NCI-H226 (cell line): ENCODE results near the gene TBC1D10B.

Experiments
- DNase-seq: peaks from one replicate; pipeline ENCODE4 v3.0.0-alpha.2; 2015

Gene TBC1D10B

DNA sequence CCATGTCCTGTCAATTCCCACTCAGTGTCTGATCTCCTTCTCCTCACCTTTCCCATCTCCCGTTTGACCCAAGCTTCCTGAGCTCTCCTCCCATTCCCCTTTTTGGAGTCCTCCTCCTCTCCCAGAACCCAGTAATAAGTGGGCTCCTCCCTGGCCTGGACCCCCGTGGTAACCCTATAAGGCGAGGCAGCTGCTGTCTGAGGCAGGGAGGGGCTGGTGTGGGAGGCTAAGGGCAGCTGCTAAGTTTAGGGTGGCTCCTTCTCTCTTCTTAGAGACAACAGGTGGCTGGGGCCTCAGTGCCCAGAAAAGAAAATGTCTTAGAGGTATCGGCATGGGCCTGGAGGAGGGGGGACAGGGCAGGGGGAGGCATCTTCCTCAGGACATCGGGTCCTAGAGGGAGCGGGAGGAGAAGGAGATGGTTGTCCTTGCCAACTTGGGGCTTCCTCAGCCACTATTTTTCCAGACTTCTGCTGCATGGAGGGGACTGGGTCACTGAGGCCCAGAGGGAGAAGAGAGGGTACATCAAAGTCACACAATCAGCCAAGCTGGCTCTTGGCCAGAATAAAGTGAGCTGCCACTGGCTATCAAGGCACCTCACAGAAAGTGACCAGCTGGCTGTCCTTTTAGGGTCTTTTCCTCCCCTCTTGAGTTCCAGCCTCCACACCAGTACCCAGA is 1.9 kb upstream of the TBC1D10B start:
- DNase-seq = no peak

DNA sequence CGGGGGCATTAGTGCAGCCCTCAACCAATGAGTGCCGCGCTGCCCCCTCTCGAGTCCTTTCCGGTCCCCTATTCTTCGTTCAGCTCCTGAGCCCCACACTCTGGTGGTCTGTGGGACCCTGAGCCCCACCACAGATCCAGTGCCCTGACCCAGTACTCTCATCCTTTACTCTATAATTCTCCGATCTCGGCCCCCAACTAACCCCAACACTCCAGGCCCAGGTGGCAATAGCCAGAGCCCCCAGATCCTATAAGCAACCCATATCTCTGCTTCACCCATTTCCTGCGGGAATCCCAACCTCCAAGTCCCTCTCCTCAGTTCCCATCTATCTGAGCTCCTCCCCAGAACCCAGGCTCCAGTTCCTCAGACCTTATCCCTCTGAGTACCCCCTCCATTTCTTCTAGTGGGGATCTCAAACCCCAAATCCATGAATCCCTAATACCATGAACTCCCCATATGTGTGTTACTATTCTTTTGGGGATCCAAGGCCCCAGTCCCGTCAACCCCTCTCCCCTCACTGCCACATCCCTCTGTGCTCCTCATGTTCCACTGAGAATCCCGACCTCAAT is 1.0 kb upstream of the TBC1D10B start:
- no peak for DNase-seq

DNA sequence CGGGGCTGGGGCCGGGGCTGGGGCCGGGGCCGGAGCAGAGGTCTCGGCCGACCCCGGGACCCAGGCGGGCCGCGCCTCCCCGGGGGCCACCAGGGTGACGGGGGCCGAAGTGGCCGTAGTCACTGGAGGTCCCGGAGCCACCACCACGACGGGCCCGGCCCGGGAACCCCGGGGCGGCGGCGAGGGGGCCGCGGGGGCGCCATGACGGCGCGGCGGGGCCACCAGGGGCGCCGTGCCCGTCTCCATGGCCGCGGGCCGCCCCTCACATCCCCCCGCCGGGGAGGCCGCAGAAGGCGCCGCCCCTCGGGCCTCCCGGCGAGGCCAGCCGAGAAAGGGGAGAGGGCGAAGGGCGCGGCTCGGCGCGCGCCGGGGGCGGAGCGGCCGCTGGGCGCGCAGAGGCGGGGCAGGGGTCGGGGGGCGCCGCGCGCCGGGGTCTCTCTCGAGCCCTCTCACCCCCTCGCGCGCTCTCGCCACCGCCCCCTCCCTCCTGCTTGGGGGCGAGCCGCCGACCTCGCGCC is 297 bp downstream of the TBC1D10B start:
- DNase-seq = no peak

DNA sequence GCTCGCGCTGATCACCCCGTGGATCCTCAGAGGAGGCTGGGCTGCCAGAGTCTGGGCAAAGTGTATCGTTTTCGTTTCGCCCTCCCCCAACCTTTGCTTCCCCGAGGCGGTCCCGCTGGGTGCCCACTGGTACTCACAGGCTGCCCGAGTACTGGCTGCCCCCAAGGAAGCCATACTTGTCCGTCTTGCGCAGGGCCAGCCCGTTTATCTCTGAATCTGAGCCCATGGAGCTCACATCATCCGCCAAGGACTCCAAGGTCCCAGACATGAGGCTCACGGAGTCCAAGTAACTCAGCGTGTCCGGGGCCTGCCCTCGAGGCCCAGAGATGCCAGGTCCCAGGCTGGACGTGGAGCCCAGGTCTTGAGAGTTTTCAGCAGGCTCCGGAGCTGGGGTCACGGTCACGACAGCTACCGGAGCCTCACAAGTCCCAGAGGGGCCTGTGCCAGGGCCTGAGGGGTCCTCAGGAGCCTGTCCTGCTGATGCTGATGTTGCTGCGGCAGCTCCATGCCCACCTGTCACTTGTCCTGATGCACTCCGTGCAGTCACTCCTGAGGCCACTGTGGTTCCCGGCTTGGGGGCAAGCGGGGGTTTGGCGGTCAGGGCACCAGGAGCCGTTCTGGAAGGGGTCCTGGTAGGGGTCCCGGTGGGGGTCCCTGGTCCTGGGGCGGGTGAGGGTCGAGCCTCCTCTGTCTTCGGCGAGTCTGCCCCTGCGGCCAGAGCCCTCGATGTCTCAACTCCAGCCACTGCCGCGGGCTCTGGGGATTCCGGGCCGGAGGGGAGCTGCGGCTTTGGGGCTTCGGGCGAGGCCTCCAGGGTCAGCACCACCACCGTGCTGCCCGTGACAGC is 980 bp downstream of the TBC1D10B start:
- DNase-seq = no peak

DNA sequence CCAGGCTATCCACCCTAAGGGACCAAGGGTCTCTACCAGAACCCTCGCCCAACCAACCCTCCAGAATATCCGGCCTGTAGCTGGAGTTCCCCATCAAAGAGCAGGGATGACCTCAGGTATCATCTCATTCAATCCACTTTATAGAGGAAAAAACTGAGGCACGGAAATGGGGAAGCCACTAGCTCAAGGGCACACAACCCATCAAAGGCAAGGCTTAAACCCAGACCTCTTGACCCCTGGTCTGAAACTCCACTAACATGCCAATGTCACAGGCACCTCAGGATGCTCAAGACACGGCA is 1.6 kb downstream of the TBC1D10B start:
- no peak for DNase-seq

DNA sequence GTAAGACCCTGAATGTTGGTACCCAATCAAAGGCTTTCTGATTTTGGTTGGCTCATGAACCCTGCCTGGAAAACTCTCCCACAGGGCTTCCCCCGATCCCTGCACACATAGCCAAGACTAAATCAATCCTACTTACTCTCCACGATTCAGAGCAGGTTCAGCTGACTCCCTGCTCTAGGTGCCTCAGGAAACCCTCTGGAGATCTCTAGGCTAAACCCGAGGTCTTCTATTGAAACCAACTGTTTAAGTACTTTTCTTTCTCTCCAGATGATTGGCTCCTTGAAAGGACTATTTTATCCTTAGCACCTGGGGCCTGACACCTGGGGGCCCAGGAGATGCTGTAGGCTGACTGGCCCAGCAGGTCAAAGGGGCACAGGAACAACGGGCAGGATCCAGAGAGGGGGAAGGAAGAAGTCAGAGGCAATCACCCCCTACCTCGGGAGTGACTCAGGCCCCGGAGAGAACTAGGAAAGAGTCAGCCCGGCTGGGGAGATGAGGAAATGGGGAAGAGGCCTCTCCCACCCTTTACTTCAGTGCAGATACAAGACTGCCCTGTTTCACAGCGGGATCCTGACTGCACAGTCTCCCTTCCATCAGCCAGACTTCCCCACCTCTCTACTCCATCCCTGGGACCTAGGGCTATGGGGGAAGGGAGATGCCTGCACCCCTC is 2.0 kb downstream of the TBC1D10B start:
- DNase-seq = peak; percentile 40

DNA sequence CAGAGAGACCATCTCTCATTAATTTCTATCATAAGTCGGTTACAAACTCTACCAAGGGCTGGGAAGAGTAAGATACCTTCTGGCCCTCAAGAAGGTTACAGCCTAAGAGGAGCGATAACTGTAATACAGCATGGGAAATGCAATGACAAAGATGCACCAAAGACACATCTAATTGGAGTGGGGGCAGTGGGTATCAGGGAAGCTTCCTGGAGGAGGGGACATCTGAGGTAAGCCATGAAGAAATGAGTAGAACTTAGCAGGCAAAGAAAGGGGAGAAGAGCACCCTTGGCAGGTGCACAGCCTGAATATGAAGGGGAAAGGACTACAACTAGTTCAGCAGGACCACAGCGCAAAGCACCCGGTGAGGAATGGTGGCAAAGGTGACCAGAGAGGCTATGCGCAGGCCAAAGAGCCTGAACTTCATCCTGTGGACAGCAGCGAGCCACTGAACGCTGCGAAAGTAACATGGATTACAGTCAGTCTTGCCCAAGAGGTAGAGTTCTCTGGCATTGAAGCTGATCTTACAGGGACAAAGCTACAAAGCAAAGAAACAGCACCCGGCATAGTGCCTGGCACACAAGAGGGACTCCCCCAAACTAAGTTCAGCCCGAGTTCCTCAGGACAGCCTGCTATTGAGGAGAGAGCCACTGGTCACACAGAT is 2.8 kb downstream of the TBC1D10B start:
- no peak for DNase-seq

DNA sequence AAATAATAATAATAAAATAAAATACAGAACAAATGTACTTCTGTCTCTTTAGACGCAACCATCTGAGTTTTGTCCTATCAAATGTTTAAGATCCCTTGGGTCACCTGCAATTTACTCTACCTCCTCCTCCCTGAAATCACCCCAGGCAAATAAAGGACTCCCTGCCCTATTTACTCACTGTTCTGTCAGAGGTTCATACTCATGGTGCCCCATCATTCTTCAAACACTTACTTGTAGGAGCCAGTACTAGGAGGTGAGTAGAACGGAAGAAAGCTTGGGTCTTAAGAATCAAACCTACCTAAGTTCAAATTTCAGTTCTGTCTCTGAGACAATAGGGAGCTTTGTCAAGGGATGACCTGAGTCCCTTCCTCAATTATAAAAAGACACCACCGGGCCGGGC is 3.8 kb downstream of the TBC1D10B start:
- no peak for DNase-seq

DNA sequence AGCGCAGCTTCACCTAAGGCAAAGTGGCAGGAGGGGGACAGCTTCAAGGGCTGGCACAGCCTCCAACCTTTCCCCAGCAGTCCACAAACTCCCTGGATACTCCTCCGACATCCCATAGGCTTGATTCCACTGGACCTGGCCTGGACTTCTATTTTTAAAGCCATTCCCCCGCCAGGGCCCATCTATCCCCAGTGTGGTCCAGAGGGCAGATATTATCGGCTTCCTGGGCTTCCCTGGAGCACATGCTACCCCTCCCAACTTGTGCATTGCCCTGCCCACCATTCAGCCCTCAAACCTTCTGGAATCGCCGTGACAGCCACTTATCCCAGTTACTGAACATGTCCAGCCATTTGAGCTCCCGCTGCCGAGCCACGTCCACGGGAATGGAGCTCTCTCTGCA is 5.1 kb downstream of the TBC1D10B start:
- DNase-seq = no peak

DNA sequence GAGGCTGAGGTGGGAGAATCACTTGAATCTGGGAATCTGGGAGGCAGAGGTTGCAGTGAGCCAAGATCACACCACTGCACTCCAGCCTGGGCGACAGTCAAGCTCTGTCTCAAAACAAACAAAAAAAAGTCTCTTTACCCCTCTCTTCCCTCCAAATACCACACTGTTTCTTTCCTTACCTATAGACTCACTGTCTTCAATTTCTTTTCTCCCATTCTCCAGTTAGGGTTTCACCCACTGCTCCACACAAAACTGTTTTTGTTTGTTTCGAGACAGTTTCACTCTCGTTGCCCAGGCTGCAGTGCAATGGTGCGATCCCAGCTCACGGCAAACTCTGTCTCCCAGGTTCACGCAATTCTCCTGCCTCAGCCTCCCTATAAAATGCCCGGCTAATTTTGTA is 9.1 kb downstream of the TBC1D10B start:
- DNase-seq = no peak

DNA sequence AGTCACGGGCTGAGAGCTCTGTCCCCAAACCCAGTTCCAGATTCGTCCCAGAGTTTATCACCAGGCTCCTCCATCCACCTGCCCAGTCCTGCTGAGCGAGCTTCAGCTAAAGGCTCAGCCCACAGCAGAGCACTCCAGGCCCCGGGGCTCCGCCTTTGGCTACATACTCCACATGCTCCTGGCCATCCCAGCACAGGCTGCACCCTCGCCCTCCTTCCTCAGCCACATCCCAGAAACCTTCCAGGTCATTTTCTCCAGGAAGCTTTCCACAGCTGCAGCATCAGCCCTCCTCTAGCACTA is 10.5 kb downstream of the TBC1D10B start:
- DNase-seq = no peak

DNA sequence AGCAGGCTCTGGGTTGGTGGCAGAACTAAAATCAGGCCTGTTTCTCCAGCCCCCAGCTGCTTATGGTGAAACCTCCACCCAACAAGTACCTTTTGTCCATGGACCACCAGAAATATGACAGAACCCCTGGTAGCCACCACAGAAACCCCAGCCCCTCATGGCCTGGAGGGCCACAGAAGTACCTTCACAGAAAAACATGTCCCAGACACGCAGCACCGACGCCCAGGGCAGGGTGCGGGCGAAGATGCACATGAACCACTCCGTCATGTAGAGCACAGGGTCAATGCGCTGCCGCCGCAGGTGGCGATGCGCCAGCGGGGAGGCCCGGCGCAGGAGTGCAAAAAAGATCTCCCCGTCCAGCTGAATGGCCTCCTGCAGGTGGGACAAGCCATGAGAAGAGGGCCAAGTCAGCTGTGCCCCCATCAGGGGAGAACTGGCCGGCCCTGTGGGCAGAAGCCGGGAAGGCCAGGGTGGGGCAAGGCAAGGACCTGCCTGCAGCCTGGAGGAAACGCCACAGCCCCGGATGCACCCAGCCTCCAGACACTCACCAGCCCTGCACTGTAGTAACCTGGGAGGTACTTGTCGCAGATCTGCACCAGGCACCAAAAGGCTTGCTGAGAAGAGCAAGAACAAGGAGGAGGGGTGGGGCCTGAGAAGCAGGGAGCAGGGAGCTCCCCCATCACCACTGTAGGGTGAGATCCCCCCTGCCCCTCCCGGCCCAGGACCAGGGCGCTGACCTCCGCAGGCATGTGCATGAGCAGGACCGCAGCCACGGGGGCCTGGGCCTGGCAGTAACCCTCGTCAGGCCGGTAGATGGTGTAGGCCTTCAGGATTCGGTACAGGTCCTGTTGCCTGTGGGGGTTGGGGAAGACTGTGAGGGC is 11.1 kb downstream of the TBC1D10B start:
- DNase-seq = no peak

DNA sequence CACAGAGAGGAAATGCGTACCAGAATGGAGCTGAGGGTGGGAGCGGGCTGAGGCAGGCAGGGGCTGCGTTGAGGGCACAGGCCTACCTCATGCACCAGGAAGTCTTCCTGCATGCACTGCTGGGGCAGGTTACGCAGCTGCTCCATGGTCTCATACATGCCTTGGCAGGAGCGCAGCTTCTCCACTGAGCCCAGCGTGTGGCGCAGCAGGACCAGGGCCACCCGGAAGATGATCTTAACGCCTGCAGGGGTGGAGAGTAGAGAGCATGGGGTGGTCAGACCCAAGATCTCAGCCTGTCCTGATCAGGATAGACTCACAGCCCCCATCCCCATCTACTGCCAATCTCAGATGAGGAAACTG is 11.7 kb downstream of the TBC1D10B start:
- no peak for DNase-seq

DNA sequence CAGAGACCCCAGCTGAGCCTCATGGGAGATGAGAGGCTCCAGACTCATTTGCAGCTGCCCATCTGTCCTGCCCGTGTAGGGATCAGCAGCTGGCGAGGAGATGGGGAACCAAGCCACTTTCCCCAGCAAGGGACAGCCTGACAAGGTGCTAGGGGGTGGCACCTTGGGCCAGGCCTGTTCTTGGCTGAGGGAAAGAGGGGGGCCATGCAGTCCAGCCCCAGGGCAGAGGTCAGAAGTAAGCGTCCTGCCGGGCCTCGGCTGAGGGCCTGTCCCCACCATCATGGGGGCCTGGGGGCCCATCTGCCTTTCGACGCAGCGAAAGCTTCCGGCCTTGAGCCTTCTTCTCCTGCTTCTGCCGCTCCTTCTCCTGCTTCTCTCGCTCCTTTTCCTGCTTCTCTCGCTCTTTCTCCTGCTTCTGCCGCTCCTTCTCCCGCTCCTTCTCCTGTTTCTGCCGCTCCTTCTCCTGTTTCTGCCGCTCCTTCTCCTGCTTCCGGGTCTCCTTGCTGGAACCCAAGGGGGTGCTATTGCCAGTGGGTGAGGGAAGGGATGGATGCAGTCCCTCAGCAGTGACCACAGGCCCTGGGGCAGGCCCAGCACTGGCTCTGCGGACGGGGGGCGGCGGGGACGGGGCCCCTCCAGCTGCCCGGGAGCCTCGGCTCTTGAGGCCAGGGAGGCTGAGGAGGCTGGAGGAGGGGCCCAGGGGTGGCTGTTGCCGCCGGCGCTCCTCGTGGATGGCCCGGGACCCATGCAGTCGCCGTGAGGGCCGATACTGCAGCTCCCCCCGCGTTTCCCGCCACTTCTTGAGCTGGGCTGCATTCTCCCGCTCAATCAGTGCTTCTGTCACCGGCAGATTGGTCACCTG is 12.3 kb downstream of the TBC1D10B start:
- no peak for DNase-seq

DNA sequence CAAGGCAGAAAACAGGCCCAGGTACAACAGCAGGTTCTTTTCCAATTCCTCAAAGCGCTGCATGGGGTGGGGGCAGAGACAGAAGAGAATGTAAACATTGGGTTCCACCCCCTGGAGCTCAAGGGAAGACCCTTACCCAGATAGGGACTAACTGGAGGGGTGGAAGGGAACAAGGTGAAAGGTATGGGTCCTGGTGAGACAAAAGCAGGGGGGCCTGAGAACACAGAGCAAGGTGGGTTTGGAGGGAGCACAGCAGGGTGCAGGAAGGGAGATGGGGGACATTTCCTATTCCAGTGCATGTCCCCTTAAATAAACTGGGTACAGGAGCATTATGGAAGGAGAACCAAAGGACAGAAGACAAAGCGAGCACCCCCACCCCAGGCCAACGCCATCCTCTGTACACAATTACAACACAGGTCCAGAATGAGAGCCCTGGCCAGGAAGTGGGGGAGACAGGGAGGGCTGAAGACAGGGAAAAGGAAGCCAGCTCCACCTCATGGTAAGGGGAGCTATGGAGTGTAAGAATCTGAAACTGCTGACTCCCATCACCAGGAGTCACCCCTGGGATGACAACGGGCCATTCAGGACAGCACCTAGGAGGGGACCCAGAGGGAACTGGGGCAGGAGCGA is 13.1 kb downstream of the TBC1D10B start:
- DNase-seq = no peak

DNA sequence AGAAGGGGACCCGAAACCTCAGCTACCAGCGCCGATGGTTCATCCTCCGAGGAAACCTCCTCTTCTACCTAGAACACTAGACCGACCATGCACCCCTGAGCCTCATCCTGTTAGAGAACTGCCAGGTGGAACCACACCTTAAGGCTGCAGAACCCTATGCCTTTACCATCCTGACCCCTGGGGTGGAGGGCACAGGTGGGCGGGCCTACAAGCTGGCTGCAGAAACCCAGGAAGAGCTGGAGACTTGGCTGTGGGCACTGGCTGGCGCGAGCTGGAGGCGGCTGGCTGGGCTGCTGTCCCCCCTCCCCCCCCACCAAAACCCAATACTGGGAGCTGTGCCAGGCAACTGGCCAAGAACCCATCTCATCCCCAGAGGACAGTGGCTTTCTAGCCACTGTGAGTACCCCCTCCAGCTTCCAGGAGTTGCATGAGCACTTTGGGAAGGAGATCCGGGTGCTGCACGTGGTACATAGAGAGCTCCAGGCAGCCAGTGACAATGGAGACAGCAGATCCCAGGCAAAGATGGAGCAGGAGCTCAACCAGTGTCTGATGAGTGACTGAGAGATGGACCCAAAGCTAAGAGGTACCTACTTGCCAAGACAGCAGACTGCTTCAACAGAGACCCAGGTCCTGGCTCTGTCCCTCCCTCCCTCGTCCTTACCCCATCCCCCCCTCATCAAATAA is 13.8 kb downstream of the TBC1D10B start:
- no peak for DNase-seq

DNA sequence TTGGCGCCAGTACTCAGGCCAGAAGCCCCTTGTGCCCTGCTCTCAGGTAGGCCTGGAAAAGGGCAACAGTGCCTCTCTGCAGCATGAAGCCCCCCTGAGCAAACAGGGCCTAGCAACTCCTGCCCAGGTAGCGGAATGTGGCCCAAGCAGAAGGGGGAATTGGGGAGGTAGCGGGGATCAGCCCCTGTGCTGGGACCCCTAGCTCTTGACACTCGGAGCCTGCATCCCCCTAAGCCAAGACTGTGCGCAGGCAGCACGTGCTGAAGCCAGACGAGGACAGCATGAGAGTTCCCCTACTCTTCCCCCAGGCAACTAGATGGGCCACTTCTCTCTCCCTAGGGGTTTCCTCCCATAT is 14.4 kb downstream of the TBC1D10B start:
- DNase-seq = no peak

DNA sequence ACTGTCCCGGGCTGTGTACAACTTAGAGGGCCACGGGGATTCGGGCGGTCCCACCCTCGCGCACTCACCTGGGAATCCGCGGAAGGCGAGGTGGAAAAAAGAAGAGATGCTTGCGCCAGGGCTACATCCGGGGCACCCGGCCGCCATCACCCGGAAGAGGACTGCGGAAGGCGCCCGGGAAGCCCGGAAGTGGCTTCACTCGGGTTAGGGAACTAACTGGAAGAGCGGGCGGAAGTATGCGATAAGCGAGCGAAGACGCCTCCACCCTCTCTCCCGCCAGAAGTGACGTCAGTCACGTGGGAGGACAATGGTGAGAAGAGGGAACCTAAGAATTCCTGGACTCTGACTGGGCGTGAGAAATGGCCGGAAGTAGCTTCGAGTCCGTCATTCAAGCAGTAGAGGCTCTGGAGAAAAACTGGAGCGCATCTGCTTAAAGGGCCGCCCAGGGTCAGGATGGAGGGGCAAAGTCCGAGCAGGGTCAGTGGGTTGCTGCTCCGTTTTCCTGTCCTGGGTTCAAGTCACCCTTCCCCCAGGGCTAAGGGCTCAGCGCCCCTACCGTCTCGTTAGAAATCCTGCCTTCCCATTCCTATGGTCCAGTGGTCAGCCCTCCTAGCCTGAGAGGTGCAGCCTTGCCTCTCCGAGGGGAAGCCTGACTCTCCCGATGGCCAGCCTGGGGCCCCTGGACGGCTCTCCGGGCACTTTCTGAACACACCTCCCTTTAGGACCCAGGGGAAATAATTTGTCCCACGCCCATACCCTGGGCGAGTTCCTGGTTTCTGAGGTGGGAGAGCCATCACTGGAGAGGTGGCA is 14.9 kb downstream of the TBC1D10B start, which contains the start of gene CD2BP2:
CD2BP2 (minus strand) TSS at position 165 of the 810 bp plus-strand sequence. CDS start 627 bp downstream, outside the sequence.
- peak; percentile 100 for DNase-seq
